GM18951 (cell line): ENCODE data around the gene HOXA4.

ENCODE experiments used
- POLR2A ChIP-seq: IDR thresholded peaks from 4 replicates; pipeline ENCODE4 v1.6.1; 2011; ENCODE audit warnings: mild to moderate bottlenecking; ENCODE audit not compliant: insufficient read length, insufficient read depth; ENCODE audit errors: extremely low read depth
- in situ Hi-C: fragments of 300-500 bp; cut with MboI; formaldehyde crosslinking; loops from one replicate; pipeline ENCODE4 v1.12.0; 2022; ENCODE audit warnings: low sequenced_read_pairs, mixed read lengths, inconsistent platforms; ENCODE audit not compliant: unreplicated experiment

HOXA4 gene

GRCh38 chr7:27123477-27124053 lies 7.0 kb downstream of the HOXA4 start:
- no peak for TF ChIP-seq POLR2A
- in situ Hi-C loops, result no loop called here

GRCh38 chr7:27123007-27123476 lies 7.5 kb downstream of the HOXA4 start:
- in situ Hi-C loops, result no loop called here

GRCh38 chr7:27122077-27122910 lies 8.3 kb downstream of the HOXA4 start:
- TF ChIP-seq POLR2A, result no peak
- in situ Hi-C loops, result no loop called here

More at GRCh38 chr7:27123007-27123476, 7.5 kb downstream of the HOXA4 start:
- TF ChIP-seq POLR2A, result no peak

- TF ChIP-seq POLR2A, result no peak
- in situ Hi-C loops, result no loop called here
Measured at GRCh38 chr7:27121684-27122076, 8.9 kb downstream of the HOXA4 start.

GRCh38 chr7:27119412-27119911 lies 11.1 kb downstream of the HOXA4 start:
- TF ChIP-seq POLR2A, result no peak
- in situ Hi-C loops, result no loop called here

- TF ChIP-seq POLR2A, result no peak
- in situ Hi-C loops, result no loop called here
Measured at GRCh38 chr7:27118580-27118979, 12.0 kb downstream of the HOXA4 start.

- in situ Hi-C loops, result no loop called here
- no peak for TF ChIP-seq POLR2A
Measured at GRCh38 chr7:27117887-27118491, 12.6 kb downstream of the HOXA4 start.

GRCh38 chr7:27116962-27117886 lies 13.3 kb downstream of the HOXA4 start:
- in situ Hi-C loops, result no loop called here
- no peak for TF ChIP-seq POLR2A

GRCh38 chr7:27116031-27116961 lies 14.3 kb downstream of the HOXA4 start:
- in situ Hi-C loops, result no loop called here
- no peak for TF ChIP-seq POLR2A

GRCh38 chr7:27115221-27116026 lies 15.1 kb downstream of the HOXA4 start:
- in situ Hi-C loops, result no loop called here
- TF ChIP-seq POLR2A, result no peak

GRCh38 chr7:27114881-27115220 lies 15.7 kb downstream of the HOXA4 start:
- TF ChIP-seq POLR2A, result no peak
- in situ Hi-C loops, result no loop called here
